ENCODE measurements around the gene GDF9.

GDF9 gene

GRCh38 chr5:132820162-132820754 is 46.0 kb downstream of the GDF9 start:
- DNase-seq (ENCODE audit: low read depth): peak; percentile 81

GRCh38 chr5:132819468-132819867 is 46.8 kb downstream of the GDF9 start:
- DNase-seq (ENCODE audit: low read depth): no peak

- no peak for DNase-seq (ENCODE audit: low read depth)
These were observed 49.3 kb downstream of the GDF9 start for GRCh38 chr5:132817011-132817410.

- DNase-seq (ENCODE audit: low read depth): no peak
These were observed 49.7 kb downstream of the GDF9 start for GRCh38 chr5:132816554-132816953.

GRCh38 chr5:132816083-132816482 is 50.2 kb downstream of the GDF9 start:
- no peak for DNase-seq (ENCODE audit: low read depth)

GRCh38 chr5:132815454-132815853 is 50.8 kb downstream of the GDF9 start:
- DNase-seq (ENCODE audit: low read depth): no peak

- no peak for DNase-seq (ENCODE audit: low read depth)
These were observed 51.6 kb downstream of the GDF9 start for GRCh38 chr5:132814503-132815294.

GRCh38 chr5:132813599-132814502 is 52.4 kb downstream of the GDF9 start:
- no peak for DNase-seq (ENCODE audit: low read depth)

- no peak for DNase-seq (ENCODE audit: low read depth)
These were observed 53.3 kb downstream of the GDF9 start, which contains the start of gene SOWAHA for GRCh38 chr5:132812781-132813598. TSS of gene SOWAHA (plus strand) at chr5:132813302. CDS start at chr5:132813622, 320 bp downstream.

- DNase-seq (ENCODE audit: low read depth): no peak
These were observed 54.0 kb downstream of the GDF9 start for GRCh38 chr5:132812123-132812765.
